Right kidney (tissue), 1 donor: ENCODE data around the gene CDKN2AIPNL.
"Not testable (repeated sequence)": the region's sequence is repeated elsewhere in the genome, so short reads cannot be mapped to it uniquely, and the experiment has no call there.

Experiments used
- DNase-seq: peaks from one replicate; pipeline ENCODE4 v3.0.0-alpha.2; 2016

CDKN2AIPNL gene

DNA sequence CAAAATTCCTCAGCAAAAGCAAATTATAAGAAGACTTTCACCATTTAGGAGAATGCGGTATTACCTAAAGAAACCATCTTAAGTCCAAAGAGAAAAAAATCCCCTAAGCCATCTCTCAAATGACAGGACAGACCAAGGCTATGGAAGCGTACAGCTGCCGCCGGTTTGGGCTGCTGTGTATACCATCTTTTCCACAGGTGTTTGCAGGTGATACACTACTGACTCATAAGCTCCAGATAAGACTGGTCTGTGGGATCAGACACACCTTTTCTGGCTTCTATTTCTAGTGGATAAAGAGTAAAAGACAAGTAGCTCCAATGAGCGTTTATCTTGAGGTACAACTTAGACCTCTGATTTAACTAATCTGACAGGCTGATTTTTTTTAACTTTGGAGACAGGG is 7.7 kb downstream of the CDKN2AIPNL start:
- DNase-seq = no peak

DNA sequence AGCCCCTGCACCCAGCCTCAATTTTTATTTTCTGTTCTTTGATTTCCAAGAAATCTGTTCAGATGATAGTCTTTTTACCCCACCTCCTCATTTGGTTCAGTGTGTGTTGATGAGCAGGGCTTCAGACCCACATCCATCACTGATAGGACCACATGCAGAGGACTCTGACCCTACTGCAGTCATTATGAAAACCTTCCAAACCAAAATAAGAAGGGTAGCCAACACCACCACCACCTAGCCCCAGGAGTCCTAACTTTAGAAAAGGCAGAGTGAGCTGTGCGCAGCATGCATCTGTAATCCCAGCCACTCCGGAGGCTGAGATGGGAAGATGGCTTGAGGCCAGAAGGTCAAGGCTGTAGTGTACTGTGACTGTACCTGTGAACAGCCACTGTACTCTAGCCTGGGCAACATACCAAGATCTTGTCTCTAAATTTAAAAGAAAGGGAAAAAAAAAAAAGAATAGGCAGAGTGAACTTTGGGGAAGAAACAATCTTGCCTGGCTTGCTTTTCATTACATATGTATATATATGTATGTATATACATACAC is 13.0 kb downstream of the CDKN2AIPNL start:
- no peak for DNase-seq

DNA sequence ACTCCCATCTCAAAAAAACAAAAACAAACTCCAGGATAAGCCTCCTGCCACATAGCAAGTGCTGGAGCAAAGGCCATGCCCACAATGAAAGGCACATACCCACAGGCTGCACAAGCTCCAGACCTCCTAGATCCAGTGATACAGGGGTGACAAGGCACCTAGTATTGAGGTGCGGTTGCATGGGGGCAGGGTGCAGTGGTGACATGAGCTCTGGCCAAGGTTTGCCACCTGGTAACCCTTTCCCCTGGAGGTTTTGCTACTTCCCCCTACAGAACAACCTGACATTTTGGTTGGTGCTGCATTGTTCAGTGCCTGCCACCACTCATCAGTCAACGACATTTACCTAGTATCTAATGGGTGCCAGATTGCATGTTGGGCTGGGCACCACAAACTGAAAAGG is 14.5 kb downstream of the CDKN2AIPNL start:
- DNase-seq = no peak

DNA sequence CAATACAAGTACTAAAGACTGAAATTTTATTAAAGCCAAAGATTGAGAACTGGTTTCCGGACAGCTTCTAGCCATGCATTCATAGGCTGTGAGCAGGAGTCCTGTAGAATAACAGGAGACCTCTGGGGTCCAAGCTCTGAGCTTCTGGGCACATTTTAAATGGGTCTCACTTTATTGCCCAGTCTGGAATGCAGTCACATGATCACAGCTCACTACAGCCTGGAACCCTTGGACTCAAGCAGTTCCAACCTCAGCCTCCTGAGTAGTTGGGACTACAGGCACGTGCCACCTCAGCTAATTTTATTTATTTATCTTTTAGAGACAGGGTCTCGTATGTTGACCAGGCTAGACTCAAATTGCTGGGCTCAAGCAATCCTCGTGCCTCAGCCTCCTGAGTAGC is 15.4 kb downstream of the CDKN2AIPNL start:
- DNase-seq = no peak

DNA sequence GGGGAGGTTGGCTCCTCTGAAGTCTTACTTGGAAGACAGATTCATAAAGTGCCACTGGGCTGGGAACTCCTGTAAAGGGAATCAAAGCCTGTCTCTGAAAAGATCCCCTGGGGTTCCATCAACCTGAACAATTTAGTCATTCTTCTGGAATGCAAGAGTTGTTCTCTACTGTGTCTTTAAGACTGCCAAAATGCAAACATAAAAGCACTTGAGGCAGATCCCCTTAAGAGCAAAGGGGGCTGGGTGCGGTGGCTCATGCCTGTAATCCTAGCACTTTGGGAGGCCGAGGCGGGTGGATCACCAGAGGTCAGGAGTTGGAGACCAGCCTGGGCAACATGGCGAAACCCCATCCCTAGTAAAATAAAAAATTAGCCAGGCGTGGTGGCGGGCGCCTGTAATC is 16.7 kb downstream of the CDKN2AIPNL start:
- no peak for DNase-seq

GRCh38 chr5:134392301-134392700 is 19.4 kb downstream of the CDKN2AIPNL start:
- no peak for DNase-seq

- DNase-seq = no peak
Observed at GRCh38 chr5:134387443-134387842, 24.2 kb downstream of the CDKN2AIPNL start.

DNA sequence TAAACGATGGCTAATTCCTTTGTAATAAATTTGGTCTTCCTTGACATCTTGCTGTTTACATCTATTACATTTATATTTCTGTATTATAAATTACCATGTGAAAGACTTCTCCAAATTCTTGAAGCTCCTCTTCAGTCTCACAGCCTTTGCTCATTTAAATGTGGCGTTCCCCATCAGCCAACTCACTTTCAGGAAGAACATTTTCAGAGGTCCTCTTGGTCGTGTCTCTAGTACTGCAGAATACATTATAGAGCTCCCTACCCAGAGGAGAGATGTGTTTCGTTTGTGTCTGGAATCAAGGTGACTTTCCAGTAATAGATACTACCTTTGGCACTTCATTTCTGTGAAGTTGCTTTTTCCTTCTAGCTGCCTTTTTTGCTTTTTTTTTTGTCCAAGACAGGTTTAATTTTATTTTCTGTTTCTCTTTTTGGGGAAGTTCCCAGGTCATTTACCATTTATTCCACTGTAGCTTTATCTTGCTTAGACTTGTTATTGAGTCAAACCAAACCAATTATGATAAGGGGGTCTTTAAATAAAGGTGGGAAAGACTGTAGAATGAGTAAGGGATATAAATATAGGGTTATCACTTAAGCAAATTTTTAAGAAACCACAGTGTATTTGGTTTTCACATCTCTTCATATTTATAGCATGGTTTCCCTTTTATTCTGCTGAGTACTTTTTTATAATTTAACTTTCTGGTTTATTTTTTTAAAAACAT is 27.5 kb downstream of the CDKN2AIPNL start:
- DNase-seq = no peak

- not testable (repeated sequence) for DNase-seq
Observed at GRCh38 chr5:134382204-134382603, 29.5 kb downstream of the CDKN2AIPNL start.

- no peak for DNase-seq
Observed at GRCh38 chr5:134380346-134380745, 31.3 kb downstream of the CDKN2AIPNL start.

DNA sequence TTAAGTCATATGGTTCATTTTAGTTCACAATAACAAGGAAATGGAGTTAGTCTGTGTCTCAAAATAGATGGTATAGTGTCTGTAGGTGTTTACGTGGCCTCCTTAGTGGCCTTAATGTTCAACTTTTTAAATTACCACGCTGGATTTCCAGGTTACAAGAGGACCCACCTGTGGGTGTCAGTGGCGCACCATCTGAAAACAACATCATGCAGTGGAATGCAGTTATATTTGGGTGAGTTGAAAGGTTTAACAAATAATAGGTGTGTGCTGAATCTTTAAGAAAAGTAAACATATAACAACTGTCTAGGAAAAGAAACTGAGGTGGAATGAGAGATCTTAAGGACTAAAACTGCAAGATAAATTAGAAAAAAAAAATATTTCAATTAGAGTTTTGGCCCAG is 37.4 kb downstream of the CDKN2AIPNL start:
- DNase-seq = no peak

- DNase-seq = not testable (repeated sequence)
Observed at GRCh38 chr5:134373633-134374032, 38.0 kb downstream of the CDKN2AIPNL start.

- no peak for DNase-seq
Observed at GRCh38 chr5:134371834-134372340, 39.8 kb downstream of the CDKN2AIPNL start.

DNA sequence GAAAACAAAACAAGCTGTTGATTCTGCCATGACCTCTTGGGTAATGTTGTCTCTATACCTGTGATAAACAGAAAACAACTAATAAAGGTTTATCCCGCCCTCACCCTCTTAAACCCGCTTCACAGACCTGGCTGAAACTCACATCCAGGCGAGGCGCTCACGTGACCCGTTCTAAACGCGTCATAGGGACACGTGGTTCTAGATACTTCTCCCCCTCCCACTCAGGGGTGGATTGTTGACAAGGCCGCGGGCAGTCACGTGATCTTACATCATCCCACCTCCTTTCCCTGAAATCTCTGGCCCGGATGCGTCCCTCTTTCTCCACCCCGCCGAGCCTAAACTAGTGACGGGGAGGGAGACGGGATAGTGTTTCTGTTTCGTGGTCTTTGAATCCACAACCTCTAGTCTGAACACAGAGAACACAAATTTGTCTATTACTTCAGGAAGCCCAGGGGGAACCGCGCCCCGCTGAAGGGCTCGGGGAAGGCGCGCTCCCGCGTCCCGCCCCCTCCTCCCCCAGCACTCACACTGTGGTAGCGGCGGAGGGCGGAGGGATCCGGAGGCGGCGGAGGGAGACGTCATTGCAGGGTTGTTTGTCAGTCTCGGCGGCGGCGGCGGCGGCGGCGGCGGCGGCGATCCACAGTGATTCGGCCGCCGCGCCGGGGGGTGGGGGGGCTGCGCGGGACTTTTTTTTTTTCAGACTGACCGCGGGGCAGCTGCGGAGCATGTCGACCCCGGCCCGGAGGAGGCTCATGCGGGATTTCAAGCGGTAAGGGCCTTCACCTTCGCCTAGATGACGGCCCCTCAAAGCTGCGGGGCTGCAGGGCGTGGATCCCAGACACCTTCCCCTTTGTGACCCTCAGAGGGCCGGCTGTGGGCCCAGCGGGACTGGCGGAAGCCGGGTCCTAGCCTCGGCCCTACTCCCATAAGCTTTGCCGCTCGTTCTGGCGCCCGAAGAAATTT is 40.5 kb downstream of the CDKN2AIPNL start, which contains the start of gene UBE2B:
Gene UBE2B, plus strand, starts transcription at position 699 of the 963 bp plus-strand sequence. Its CDS starts 27 bp downstream, at position 726.
- peak; percentile 100 for DNase-seq

DNA sequence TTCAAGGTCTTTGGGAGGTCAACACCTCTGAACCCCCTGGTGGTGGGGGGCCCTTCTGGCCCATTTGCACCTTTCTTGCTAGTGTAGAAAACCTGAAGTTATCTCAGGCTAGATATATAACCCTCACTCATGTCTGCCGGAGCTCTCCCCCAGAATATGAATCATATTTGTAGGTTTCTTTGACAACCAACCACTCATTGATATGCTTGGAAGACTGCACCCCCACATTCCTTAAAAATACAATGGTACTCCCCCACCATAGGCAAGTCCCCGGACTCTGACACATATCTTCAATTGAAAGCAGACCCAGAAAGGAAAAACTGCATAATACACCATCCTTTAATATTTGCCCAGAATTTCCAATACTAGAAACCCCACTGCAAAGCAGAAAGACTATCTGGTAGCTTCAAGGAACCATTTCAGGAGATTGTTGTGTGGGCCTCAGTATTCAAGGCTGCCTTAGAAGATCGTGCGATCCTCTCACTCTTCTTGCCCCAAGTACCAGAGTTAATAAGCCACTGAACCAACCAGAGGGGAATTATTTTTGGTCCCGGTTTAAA is 41.3 kb downstream of the CDKN2AIPNL start:
- no peak for DNase-seq

DNA sequence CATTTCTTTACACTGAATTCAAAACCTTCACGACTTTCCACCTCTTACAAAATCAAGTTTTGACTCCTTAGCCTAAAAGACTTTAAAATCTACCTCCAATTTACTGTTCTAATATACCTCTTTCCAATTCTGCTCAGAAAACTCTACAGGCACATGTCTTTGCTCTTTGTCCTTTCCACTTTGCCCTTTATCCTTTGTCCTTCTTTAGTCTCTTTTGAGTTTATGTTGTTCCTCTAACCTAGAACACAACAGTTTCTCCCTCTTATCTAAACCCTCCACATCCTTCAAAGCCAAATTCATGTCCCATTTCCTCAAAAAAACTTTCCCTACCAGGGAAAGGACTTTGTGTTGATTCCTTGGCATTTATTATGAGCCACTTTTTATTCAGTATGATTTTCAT is 46.1 kb downstream of the CDKN2AIPNL start:
- no peak for DNase-seq

DNA sequence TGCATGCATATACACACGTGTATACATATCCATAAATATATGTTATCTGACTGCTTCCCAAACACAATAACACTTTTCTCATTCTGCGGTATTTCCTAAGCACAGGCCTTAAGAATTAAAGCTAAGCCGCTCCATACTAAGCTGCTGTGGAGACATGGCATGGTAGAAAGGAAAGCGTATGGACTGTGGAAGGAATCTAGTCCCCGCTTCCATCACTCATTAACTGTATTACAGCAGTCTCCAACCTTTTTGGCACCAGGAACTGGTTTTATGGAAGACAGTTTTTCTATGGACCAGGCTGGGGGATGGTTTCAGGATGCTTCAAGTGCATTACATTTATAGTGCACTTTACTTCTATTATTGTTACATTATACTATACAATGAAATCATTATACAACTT is 56.0 kb downstream of the CDKN2AIPNL start:
- DNase-seq = no peak
